Measurements from ENCODE around the gene NPAS1. TPM values are rescaled to one million over a fixed set of nuclear protein-coding genes. Genes with fewer than 3 reads are reported as not detected.

Gene NPAS1
- total and polyA plus RNA-seq, 2 of the 13 experiments (the other 11 are each of a cell fraction or from before 2014, with no cell fraction given): 0.35 to 2.9 TPM

GRCh38 chr19:47005164-47005641 lies 14.4 kb upstream of the NPAS1 start (continued):
- TF ChIP-seq GABPB1 (CRISPR knock-in tag; IDR thresholded peaks at IDR 0.05): peak; percentile 66; the same call in 1 of the 2 replicates
- TF ChIP-seq, protein P1, sequence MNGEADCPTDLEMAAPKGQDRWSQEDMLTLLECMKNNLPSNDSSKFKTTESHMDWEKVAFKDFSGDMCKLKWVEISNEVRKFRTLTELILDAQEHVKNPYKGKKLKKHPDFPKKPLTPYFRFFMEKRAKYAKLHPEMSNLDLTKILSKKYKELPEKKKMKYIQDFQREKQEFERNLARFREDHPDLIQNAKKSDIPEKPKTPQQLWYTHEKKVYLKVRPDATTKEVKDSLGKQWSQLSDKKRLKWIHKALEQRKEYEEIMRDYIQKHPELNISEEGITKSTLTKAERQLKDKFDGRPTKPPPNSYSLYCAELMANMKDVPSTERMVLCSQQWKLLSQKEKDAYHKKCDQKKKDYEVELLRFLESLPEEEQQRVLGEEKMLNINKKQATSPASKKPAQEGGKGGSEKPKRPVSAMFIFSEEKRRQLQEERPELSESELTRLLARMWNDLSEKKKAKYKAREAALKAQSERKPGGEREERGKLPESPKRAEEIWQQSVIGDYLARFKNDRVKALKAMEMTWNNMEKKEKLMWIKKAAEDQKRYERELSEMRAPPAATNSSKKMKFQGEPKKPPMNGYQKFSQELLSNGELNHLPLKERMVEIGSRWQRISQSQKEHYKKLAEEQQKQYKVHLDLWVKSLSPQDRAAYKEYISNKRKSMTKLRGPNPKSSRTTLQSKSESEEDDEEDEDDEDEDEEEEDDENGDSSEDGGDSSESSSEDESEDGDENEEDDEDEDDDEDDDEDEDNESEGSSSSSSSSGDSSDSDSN (CRISPR knock-in tag; IDR thresholded peaks at IDR 0.05): peak; percentile 52; the same call in 1 of the 2 replicates
- TF ChIP-seq ZNF224 (CRISPR knock-in tag; IDR thresholded peaks at IDR 0.05): no peak
- TF ChIP-seq, protein P2, sequence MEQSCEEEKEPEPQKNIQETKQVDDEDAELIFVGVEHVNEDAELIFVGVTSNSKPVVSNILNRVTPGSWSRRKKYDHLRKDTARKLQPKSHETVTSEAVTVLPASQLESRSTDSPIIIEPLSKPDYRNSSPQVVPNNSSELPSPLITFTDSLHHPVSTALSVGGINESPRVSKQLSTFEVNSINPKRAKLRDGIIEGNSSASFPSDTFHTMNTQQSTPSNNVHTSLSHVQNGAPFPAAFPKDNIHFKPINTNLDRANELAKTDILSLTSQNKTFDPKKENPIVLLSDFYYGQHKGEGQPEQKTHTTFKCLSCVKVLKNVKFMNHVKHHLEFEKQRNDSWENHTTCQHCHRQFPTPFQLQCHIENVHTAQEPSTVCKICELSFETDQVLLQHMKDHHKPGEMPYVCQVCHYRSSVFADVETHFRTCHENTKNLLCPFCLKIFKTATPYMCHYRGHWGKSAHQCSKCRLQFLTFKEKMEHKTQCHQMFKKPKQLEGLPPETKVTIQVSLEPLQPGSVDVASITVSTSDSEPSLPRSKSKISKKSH (CRISPR knock-in tag; IDR thresholded peaks at IDR 0.05; ENCODE audit: borderline replicate concordance): 0 out of 2 replicates have a peak, but pooled peaks have one; percentile 20
- TF ChIP-seq POLR2G (IDR thresholded peaks at IDR 0.05; ENCODE audit: low read depth, low read length): peak; percentile 61

GRCh38 chr19:47005873-47006272 lies 13.8 kb upstream of the NPAS1 start:
- BruUV-seq (replicated peaks): no TSS peak
- intact Hi-C loops (cut with micrococcal nuclease; ENCODE audit: unreplicated experiment): no loop called here
- TF ChIP-seq ZFP36L2 (CRISPR knock-in tag; IDR thresholded peaks at IDR 0.05) (no peak), SAP130 (CRISPR knock-in tag; IDR thresholded peaks at IDR 0.05; ENCODE audit: low read depth) (0 out of 2 replicates have a peak, but pooled peaks have one; percentile 1), SUZ12 (IDR thresholded peaks at IDR 0.05; ENCODE audit: low read depth, low read length) (no peak), ASH2L (IDR thresholded peaks at IDR 0.05; ENCODE audit: insufficient read length, low read depth, low read length) (no peak), ZNF614 (CRISPR knock-in tag; IDR thresholded peaks at IDR 0.05; ENCODE audit: borderline replicate concordance) (no peak), ZNF570 (CRISPR knock-in tag; IDR thresholded peaks at IDR 0.05; ENCODE audit: borderline replicate concordance) (no peak), ZNF530 (CRISPR knock-in tag; IDR thresholded peaks at IDR 0.05; ENCODE audit: low read depth) (no peak), POLR2A (IDR thresholded peaks at IDR 0.05; ENCODE audit: insufficient read depth in 1 of 2, low read depth in 2 of 2, low read length in 2 of 2) (no peak), ZNF430 (CRISPR knock-in tag; IDR thresholded peaks at IDR 0.05) (no peak), SMC3 (IDR thresholded peaks at IDR 0.05; ENCODE audit: low read length) (no peak), SRF (IDR thresholded peaks at IDR 0.05; ENCODE audit: low read depth, low read length) (peak; percentile 64; the same call in 1 of the 2 replicates), KDM2A (CRISPR knock-in tag; IDR thresholded peaks at IDR 0.05; ENCODE audit: borderline replicate concordance, low read depth) (no peak), ZNF333 (CRISPR knock-in tag; IDR thresholded peaks at IDR 0.05; ENCODE audit: borderline replicate concordance) (no peak), ZC3H13 (CRISPR knock-in tag; IDR thresholded peaks at IDR 0.05) (no peak), HNRNPL (IDR thresholded peaks at IDR 0.05; ENCODE audit: low read depth, low read length) (0 out of 2 replicates have a peak, but pooled peaks have one; percentile 30), ZNF775 (CRISPR knock-in tag; IDR thresholded peaks at IDR 0.05; ENCODE audit: borderline replicate concordance) (no peak)

More at GRCh38 chr19:47005873-47006272, 13.8 kb upstream of the NPAS1 start:
- DNase-seq (ENCODE audit: low spot score) (peak; percentile 33), ATAC-seq (peak; percentile 18), FAIRE-seq (no peak)
- Histone ChIP-seq H3K36me3 (replicated peaks in 1 of 2; ENCODE audit: control insufficient read depth in 1 of 2, insufficient read depth in 2 of 2, low read length in 2 of 2) (peaks cover 2 to 11% of the 10 kb centered on the region in 2 experiments; a peak in 3 of 5 replicates), H2AFZ (ENCODE audit: low read length) (no peak overlapping the region), H3K9me3 (ENCODE audit: low read length) (no peaks in the 10 kb centered on the region), H3K4me3 (replicated peaks in 1 of 3; ENCODE audit: insufficient read depth in 1 of 3, low read depth in 2 of 3, low read length in 3 of 3) (peak overlapping the region in 1 of 3 experiments; percentile 55; a peak in 1 of 6 replicates), H3K27ac (ENCODE audit: extremely low read length, insufficient read depth, low read length) (no peak overlapping the region), H3K27me3 (ENCODE audit: control insufficient read depth in 1 of 2, insufficient read depth in 2 of 2, low read length in 2 of 2) (no peaks in the 10 kb centered on the region), H3K4me1 (ENCODE audit: insufficient read depth, low read length) (peaks cover 32% of the 10 kb centered on the region), H4K20me1 (ENCODE audit: insufficient read depth, low read length) (no peaks in the 10 kb centered on the region; the same call in 1 of the 2 replicates), H3K79me2 (ENCODE audit: insufficient read depth, low read length) (no peaks in the 10 kb centered on the region), H3K4me2 (ENCODE audit: low read depth, low read length) (peak overlapping the region; percentile 73), H3K9ac (ENCODE audit: insufficient read depth, low read depth, low read length) (no peak overlapping the region)
- POLR2A ChIA-PET: no interaction called here
- 70% methylated on average over 2 of the region's 4 CpGs for WGBS (ENCODE audit: low lambda C conversion rate)
- in situ Hi-C loops (cut with HindIII; ENCODE audit: extremely low pct_ligation_motif_present, low pct_unique_long_range_greater_than_20kb): no loop called here
- CTCF ChIA-PET (ENCODE audit: low intra/inter-chr PET ratio, low total read pairs): no interaction called here
